ENCODE data around the gene CPNE8. TPM values are rescaled to one million over a fixed set of nuclear protein-coding genes. Genes with fewer than 3 reads are reported as not detected.
A peak's percentile ranks its signal among the peaks of the same experiment; 100 is the strongest.

CPNE8 gene
- total and polyA plus RNA-seq, 3 experiments from 2014 or later = 2.1 to 6.3 (median 5.9) TPM

DNA sequence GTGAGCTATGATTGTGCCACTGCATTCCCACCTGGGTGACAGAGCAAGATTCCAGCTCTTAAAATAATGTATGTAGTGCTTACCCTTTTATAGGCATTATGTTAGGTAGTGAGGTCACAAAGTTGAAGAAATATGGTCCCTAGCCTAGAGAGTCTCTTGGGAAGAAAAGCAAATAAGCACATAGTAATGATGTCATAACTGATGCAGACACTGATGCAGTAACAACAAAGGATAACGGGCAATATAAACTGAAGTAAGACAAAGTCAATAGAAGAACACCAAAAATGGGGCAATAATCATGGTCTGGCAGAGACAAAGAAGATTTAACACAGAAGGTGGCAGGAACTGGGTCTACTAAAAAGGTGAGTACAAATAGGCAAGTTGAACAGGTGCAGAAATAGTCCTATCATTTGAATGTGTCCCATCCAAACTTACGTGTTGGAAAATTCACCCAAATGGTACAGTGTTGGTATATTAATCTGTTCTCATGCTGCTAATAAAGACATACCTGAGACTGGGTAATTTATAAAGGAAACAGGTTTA lies 93.5 kb downstream of the CPNE8 start:
- Mint-ChIP-seq H3K27ac (no peak overlapping the region), H3K4me3 (no peak overlapping the region), H3K9me3 (peaks cover 0 to 21% (median 5%) of the 10 kb centered on the region in 5 donors), H3K27me3 (peaks cover 0 to 1% of the 10 kb centered on the region in 2 donors), H3K36me3 (peaks cover 1 to 4% (median 4%) of the 10 kb centered on the region in 3 donors), H3K4me1 (no peaks in the 10 kb centered on the region)
- Histone ChIP-seq H3K9me3 (ENCODE audit: low read length) (no peaks in the 10 kb centered on the region), H3K27me3 (ENCODE audit: insufficient read depth, low read length, poor library complexity, severe bottlenecking) (no peaks in the 10 kb centered on the region), H3K4me1 (ENCODE audit: insufficient read depth, low read length) (no peaks in the 10 kb centered on the region), H3K4me3 (ENCODE audit: low read length) (no peak overlapping the region), H3K27ac (ENCODE audit: low read depth, low read length) (no peak overlapping the region), H3K36me3 (ENCODE audit: insufficient read depth, low read length) (no peaks in the 10 kb centered on the region)
- DNase-seq = no peak
- ChIA-PET POLR2A (no interaction called here), CTCF (no interaction called here)

DNA sequence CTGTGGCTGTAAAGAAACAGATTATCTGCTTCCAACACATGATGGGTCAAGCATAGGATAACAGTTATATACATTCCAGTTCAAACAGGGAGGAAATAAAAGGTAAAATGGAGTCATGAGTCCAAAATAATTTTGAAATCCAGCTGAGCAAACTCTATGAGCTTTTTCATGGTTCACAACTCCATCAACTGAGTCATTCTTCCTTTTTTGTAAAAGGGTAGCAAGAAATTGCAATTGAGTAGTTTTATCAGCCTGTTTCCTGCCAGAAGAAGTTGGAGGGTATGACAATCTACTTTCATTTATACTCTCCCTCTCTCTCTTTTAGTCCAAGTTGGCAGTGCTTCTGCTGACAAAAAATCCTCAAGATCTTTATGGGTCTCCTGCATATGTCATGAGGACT lies 95.6 kb downstream of the CPNE8 start:
- H3K36me3 ChIP-seq (ENCODE audit: insufficient read depth, low read length) = no peaks in the 10 kb centered on the region
- peaks cover 1 to 4% (median 4%) of the 10 kb centered on the region in 3 donors for H3K36me3 Mint-ChIP-seq
- no peak overlapping the region for H3K4me3 ChIP-seq (ENCODE audit: low read length)
- H3K4me1 ChIP-seq (ENCODE audit: insufficient read depth, low read length) = no peaks in the 10 kb centered on the region
- no peaks in the 10 kb centered on the region for H3K27me3 Mint-ChIP-seq
- H3K27ac ChIP-seq (ENCODE audit: low read depth, low read length) = no peak overlapping the region
- H3K9me3 ChIP-seq (ENCODE audit: low read length) = no peaks in the 10 kb centered on the region
- H3K27ac Mint-ChIP-seq = no peak overlapping the region
- no peak overlapping the region for H3K4me3 Mint-ChIP-seq
- ChIA-PET POLR2A (no interaction called here), CTCF (no interaction called here)
- H3K4me1 Mint-ChIP-seq = no peaks in the 10 kb centered on the region
- no peaks in the 10 kb centered on the region for H3K27me3 ChIP-seq (ENCODE audit: insufficient read depth, low read length, poor library complexity, severe bottlenecking)
- no peak for DNase-seq
- peaks cover 0 to 19% (median 5%) of the 10 kb centered on the region in 5 donors for H3K9me3 Mint-ChIP-seq

DNA sequence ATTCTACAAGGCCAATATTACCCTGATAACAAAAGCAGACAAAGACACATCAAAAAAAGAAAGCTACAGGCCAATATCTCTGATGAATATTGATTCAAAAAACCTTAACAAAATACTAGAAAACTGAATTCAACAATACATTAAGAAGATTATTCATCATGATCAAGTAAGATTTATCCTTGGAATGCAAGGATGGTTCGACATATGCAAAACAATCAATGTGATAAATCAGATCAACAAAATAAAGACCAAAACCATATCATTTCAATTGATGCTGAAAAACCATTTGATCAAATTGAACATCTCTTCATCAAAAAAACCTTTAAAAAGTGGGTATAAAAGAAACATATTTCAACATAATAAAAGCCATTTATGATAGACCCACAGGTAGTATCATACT lies 117.3 kb downstream of the CPNE8 start:
- peaks cover 1 to 28% (median 5%) of the 10 kb centered on the region in 3 donors for H3K36me3 Mint-ChIP-seq
- Histone ChIP-seq H3K27me3 (ENCODE audit: insufficient read depth, low read length, poor library complexity, severe bottlenecking) (no peaks in the 10 kb centered on the region), H3K4me1 (ENCODE audit: insufficient read depth, low read length) (no peaks in the 10 kb centered on the region), H3K27ac (ENCODE audit: low read depth, low read length) (no peak overlapping the region), H3K4me3 (ENCODE audit: low read length) (no peak overlapping the region), H3K9me3 (ENCODE audit: low read length) (no peaks in the 10 kb centered on the region), H3K36me3 (ENCODE audit: insufficient read depth, low read length) (no peaks in the 10 kb centered on the region)
- H3K27me3 Mint-ChIP-seq = no peaks in the 10 kb centered on the region
- ChIA-PET POLR2A (no interaction called here), CTCF (no interaction called here)
- peaks cover 0 to 5% (median 0%) of the 10 kb centered on the region in 3 donors for H3K4me1 Mint-ChIP-seq
- H3K27ac Mint-ChIP-seq = no peak overlapping the region
- no peak overlapping the region for H3K4me3 Mint-ChIP-seq
- no peak for DNase-seq
- peaks cover 37 to 55% (median 47%) of the 10 kb centered on the region in 5 donors for H3K9me3 Mint-ChIP-seq

DNA sequence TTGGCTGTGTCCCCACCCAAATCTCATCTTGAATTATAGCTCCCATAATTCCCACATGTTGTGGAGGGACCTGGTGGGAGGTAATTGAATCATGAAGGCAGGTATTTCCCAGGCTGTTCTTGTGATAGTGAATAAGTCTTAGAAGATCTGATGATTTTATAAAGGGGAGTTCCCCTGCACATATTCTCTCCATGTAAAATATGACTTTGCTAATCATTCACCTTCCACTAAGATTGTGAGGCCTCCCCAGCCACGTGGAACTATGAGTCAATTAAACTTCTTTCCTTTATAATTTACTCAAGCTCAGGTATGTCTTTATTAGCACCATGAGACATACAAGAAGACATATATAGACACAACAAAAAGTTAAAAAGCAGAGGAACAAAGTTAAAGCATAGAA lies 120.0 kb downstream of the CPNE8 start:
- Histone ChIP-seq H3K27me3 (ENCODE audit: insufficient read depth, low read length, poor library complexity, severe bottlenecking) (no peaks in the 10 kb centered on the region), H3K36me3 (ENCODE audit: insufficient read depth, low read length) (no peaks in the 10 kb centered on the region), H3K9me3 (ENCODE audit: low read length) (no peaks in the 10 kb centered on the region), H3K27ac (ENCODE audit: low read depth, low read length) (no peak overlapping the region), H3K4me1 (ENCODE audit: insufficient read depth, low read length) (no peaks in the 10 kb centered on the region), H3K4me3 (ENCODE audit: low read length) (no peak overlapping the region)
- peaks cover 0 to 2% (median 0%) of the 10 kb centered on the region in 3 donors for H3K4me1 Mint-ChIP-seq
- no peak for DNase-seq
- H3K27ac Mint-ChIP-seq = no peak overlapping the region
- no peak overlapping the region for H3K4me3 Mint-ChIP-seq
- POLR2A ChIA-PET = no interaction called here
- H3K27me3 Mint-ChIP-seq = no peaks in the 10 kb centered on the region
- CTCF ChIA-PET = no interaction called here
- H3K9me3 Mint-ChIP-seq = peaks cover 30 to 50% (median 43%) of the 10 kb centered on the region in 5 donors
- H3K36me3 Mint-ChIP-seq = peaks cover 0 to 21% (median 5%) of the 10 kb centered on the region in 3 donors

DNA sequence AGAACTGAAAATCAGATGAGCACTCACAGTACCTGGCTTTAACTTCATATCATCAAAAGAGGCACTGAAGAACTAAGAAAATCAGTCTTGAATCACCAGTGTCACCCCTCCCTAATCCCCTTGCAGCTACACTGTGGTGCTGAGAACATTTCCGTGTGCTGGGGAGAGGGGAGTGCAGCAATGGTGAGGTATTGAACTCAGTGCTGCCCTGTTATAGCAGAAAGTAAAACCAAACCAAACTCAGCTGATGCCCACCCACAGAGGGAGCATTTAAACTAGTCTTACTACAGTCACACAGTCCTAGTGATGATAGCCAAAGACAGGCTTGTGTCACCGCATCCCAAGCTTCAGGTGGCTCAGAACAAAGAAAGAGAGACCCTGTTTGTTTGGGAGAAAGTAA lies 122.1 kb downstream of the CPNE8 start:
- no peaks in the 10 kb centered on the region for H3K36me3 ChIP-seq (ENCODE audit: insufficient read depth, low read length)
- no peaks in the 10 kb centered on the region for H3K27me3 ChIP-seq (ENCODE audit: insufficient read depth, low read length, poor library complexity, severe bottlenecking)
- no peaks in the 10 kb centered on the region for H3K4me1 ChIP-seq (ENCODE audit: insufficient read depth, low read length)
- no peaks in the 10 kb centered on the region for H3K9me3 ChIP-seq (ENCODE audit: low read length)
- CTCF ChIA-PET = no interaction called here
- Mint-ChIP-seq H3K36me3 (peaks cover 0 to 26% (median 5%) of the 10 kb centered on the region in 3 donors), H3K27ac (no peak overlapping the region), H3K4me1 (peaks cover 0 to 2% (median 0%) of the 10 kb centered on the region in 3 donors), H3K4me3 (no peak overlapping the region), H3K9me3 (peaks cover 21 to 37% (median 31%) of the 10 kb centered on the region in 5 donors), H3K27me3 (no peaks in the 10 kb centered on the region)
- H3K27ac ChIP-seq (ENCODE audit: low read depth, low read length) = no peak overlapping the region
- POLR2A ChIA-PET = no interaction called here
- H3K4me3 ChIP-seq (ENCODE audit: low read length) = no peak overlapping the region
- no peak for DNase-seq

DNA sequence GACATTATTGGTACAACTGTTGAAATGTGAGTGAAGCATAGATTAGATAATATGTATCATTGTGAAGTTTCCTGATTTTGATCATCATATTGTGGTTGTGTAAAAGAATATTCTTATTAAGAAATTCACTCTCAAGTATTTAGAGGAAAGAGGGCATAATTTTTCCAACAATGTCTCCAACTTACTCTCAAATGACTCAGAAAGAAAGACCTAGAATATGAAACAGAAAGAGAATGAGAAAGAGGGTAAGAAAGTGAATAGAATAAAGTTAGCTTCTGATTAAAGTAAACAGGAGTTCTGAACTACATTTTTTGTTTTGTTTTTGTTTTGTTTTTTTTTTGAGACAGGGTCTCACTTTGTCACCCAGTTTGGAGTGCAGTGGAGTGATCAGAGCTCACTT lies 123.0 kb downstream of the CPNE8 start:
- CTCF ChIA-PET = no interaction called here
- no peak overlapping the region for H3K4me3 Mint-ChIP-seq
- H3K27ac Mint-ChIP-seq = no peak overlapping the region
- no peaks in the 10 kb centered on the region for H3K4me1 ChIP-seq (ENCODE audit: insufficient read depth, low read length)
- H3K4me1 Mint-ChIP-seq = peaks cover 0 to 2% (median 0%) of the 10 kb centered on the region in 3 donors
- H3K9me3 Mint-ChIP-seq = peaks cover 16 to 29% (median 24%) of the 10 kb centered on the region in 5 donors
- H3K27ac ChIP-seq (ENCODE audit: low read depth, low read length) = no peak overlapping the region
- H3K27me3 ChIP-seq (ENCODE audit: insufficient read depth, low read length, poor library complexity, severe bottlenecking) = no peaks in the 10 kb centered on the region
- H3K36me3 ChIP-seq (ENCODE audit: insufficient read depth, low read length) = no peaks in the 10 kb centered on the region
- peaks cover 0 to 22% (median 3%) of the 10 kb centered on the region in 3 donors for H3K36me3 Mint-ChIP-seq
- POLR2A ChIA-PET = no interaction called here
- H3K27me3 Mint-ChIP-seq = no peaks in the 10 kb centered on the region
- no peak overlapping the region for H3K4me3 ChIP-seq (ENCODE audit: low read length)
- no peak for DNase-seq
- H3K9me3 ChIP-seq (ENCODE audit: low read length) = no peaks in the 10 kb centered on the region

DNA sequence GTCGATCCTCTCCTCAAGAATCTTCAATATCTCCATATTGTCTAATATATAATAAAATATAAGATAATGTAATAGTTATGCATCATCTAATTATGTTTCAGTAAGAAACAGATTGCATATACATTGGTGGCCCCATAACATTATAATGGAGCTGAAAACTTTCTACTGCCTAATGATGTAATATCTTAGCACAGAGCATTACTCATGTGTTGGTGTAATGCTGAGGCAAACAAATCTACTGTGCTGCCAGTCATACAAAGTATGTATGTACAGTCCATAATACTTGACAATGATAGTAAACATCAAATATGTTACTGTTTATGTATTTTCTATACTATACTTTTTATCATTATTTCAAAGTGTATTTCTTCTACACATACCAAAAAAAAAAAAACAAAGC lies 128.7 kb downstream of the CPNE8 start:
- DNase-seq = no peak
- CTCF ChIA-PET = no interaction called here
- Mint-ChIP-seq H3K27me3 (no peaks in the 10 kb centered on the region), H3K27ac (no peak overlapping the region), H3K4me3 (no peak overlapping the region), H3K9me3 (peaks cover 5 to 8% (median 7%) of the 10 kb centered on the region in 5 donors), H3K36me3 (peaks cover 0 to 5% (median 0%) of the 10 kb centered on the region in 3 donors), H3K4me1 (peaks cover 0 to 8% (median 2%) of the 10 kb centered on the region in 3 donors)
- no peak overlapping the region for H3K27ac ChIP-seq (ENCODE audit: low read depth, low read length)
- POLR2A ChIA-PET = no interaction called here
- H3K4me3 ChIP-seq (ENCODE audit: low read length) = no peak overlapping the region
- no peaks in the 10 kb centered on the region for H3K36me3 ChIP-seq (ENCODE audit: insufficient read depth, low read length)
- H3K27me3 ChIP-seq (ENCODE audit: insufficient read depth, low read length, poor library complexity, severe bottlenecking) = no peaks in the 10 kb centered on the region
- H3K4me1 ChIP-seq (ENCODE audit: insufficient read depth, low read length) = peaks cover 4% of the 10 kb centered on the region
- no peaks in the 10 kb centered on the region for H3K9me3 ChIP-seq (ENCODE audit: low read length)

DNA sequence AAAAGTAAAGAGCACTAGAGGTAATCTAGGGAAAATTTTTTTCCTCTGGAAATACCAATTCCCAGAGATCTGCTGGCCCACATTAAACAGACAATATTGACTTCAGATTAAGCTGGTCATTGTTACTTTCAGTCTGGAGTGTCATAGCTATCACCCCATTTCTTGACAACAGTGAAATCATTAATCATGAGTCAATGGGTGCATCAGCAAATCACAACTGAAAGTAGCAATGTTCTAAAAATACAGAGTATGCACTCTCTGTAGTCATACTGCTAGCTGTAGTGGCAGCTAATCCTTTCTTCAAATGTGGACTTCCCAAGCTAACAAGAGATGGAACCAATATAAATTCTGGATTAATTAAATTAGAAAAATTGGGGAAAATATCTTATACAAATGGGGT lies 129.9 kb downstream of the CPNE8 start:
- H3K9me3 Mint-ChIP-seq = peaks cover 5 to 6% (median 5%) of the 10 kb centered on the region in 5 donors
- Histone ChIP-seq H3K9me3 (ENCODE audit: low read length) (no peaks in the 10 kb centered on the region), H3K4me1 (ENCODE audit: insufficient read depth, low read length) (peaks cover 5% of the 10 kb centered on the region), H3K27ac (ENCODE audit: low read depth, low read length) (no peak overlapping the region), H3K36me3 (ENCODE audit: insufficient read depth, low read length) (no peaks in the 10 kb centered on the region), H3K4me3 (ENCODE audit: low read length) (no peak overlapping the region), H3K27me3 (ENCODE audit: insufficient read depth, low read length, poor library complexity, severe bottlenecking) (no peaks in the 10 kb centered on the region)
- H3K36me3 Mint-ChIP-seq = peaks cover 0 to 5% (median 0%) of the 10 kb centered on the region in 3 donors
- H3K27ac Mint-ChIP-seq = peak overlapping the region in 1 of 8 donors; percentile 21
- H3K4me3 Mint-ChIP-seq = no peak overlapping the region
- ChIA-PET POLR2A (no interaction called here), CTCF (no interaction called here)
- H3K27me3 Mint-ChIP-seq = no peaks in the 10 kb centered on the region
- no peak for DNase-seq
- H3K4me1 Mint-ChIP-seq = peaks cover 0 to 10% (median 2%) of the 10 kb centered on the region in 3 donors
